Nephron progenitor cell (in vitro differentiated cells): ENCODE results near the gene NIPAL3.

Source experiments
- DNase-seq: peaks from one replicate; pipeline ENCODE4 v3.0.0; 2021
- H3K27ac Mint-ChIP-seq: 2 replicates; pipeline ENCODE4 v1.8.0; 2021; ENCODE audit warnings: mild to moderate bottlenecking, moderate library complexity, mixed read lengths
- H3K27me3 Mint-ChIP-seq: 2 replicates; pipeline ENCODE4 v1.8.0; 2021; ENCODE audit warnings: mild to moderate bottlenecking, low read depth, mixed read lengths; ENCODE audit not compliant: poor library complexity
- H3K36me3 Mint-ChIP-seq: 2 replicates; pipeline ENCODE4 v1.8.0; 2021; ENCODE audit warnings: low read depth, mixed read lengths
- H3K4me1 Mint-ChIP-seq: 2 replicates; pipeline ENCODE4 v1.8.0; 2021; ENCODE audit warnings: mixed read lengths
- H3K4me3 Mint-ChIP-seq: 2 replicates; pipeline ENCODE4 v1.8.0; 2021; ENCODE audit warnings: mild to moderate bottlenecking, moderate library complexity, mixed read lengths
- H3K9me3 Mint-ChIP-seq: 2 replicates; pipeline ENCODE4 v1.8.0; 2021; ENCODE audit warnings: mild to moderate bottlenecking, moderate library complexity, mixed read lengths
- CTCF ChIP-seq: fragments of 200-600 bp; sonication (generic); IDR thresholded peaks from 2 replicates; pipeline ENCODE4 v1.5.0; 2021; ENCODE audit warnings: antibody characterized with exemption

Gene NIPAL3

GRCh38 chr1:24450316-24450715, 34.7 kb downstream of the NIPAL3 start:
- Mint-ChIP-seq H3K9me3 (no peaks in the 10 kb centered on the region), H3K27ac (no peak overlapping the region), H3K4me3 (no peak overlapping the region), H3K36me3 (peaks cover 18% of the 10 kb centered on the region), H3K4me1 (no peaks in the 10 kb centered on the region), H3K27me3 (peaks cover 30% of the 10 kb centered on the region)
- TF ChIP-seq CTCF = no peak
- DNase-seq = no peak

- no peak for DNase-seq
- no peak for TF ChIP-seq CTCF
- peaks cover 29% of the 10 kb centered on the region for H3K27me3 Mint-ChIP-seq
- H3K9me3 Mint-ChIP-seq = no peaks in the 10 kb centered on the region
- H3K36me3 Mint-ChIP-seq = peaks cover 12% of the 10 kb centered on the region
- no peak overlapping the region for H3K4me3 Mint-ChIP-seq
- no peak overlapping the region for H3K27ac Mint-ChIP-seq
- H3K4me1 Mint-ChIP-seq = no peaks in the 10 kb centered on the region
These were observed 35.3 kb downstream of the NIPAL3 start for GRCh38 chr1:24450857-24451397.

GRCh38 chr1:24451746-24452145, 36.1 kb downstream of the NIPAL3 start:
- Mint-ChIP-seq H3K27me3 (peaks cover 32% of the 10 kb centered on the region), H3K9me3 (no peaks in the 10 kb centered on the region), H3K4me1 (no peaks in the 10 kb centered on the region), H3K27ac (no peak overlapping the region), H3K4me3 (no peak overlapping the region), H3K36me3 (peaks cover 7% of the 10 kb centered on the region)
- no peak for DNase-seq
- TF ChIP-seq CTCF = no peak

GRCh38 chr1:24452922-24453485, 37.4 kb downstream of the NIPAL3 start:
- Mint-ChIP-seq H3K4me3 (no peak overlapping the region), H3K9me3 (no peaks in the 10 kb centered on the region), H3K27me3 (peaks cover 40% of the 10 kb centered on the region), H3K36me3 (no peaks in the 10 kb centered on the region), H3K27ac (no peak overlapping the region), H3K4me1 (no peaks in the 10 kb centered on the region)
- no peak for DNase-seq
- TF ChIP-seq CTCF = no peak

GRCh38 chr1:24454673-24455072, 39.1 kb downstream of the NIPAL3 start:
- peaks cover 36% of the 10 kb centered on the region for H3K27me3 Mint-ChIP-seq
- no peak overlapping the region for H3K4me3 Mint-ChIP-seq
- peaks cover 16% of the 10 kb centered on the region for H3K4me1 Mint-ChIP-seq
- no peak overlapping the region for H3K27ac Mint-ChIP-seq
- no peak for DNase-seq
- no peak for TF ChIP-seq CTCF
- H3K36me3 Mint-ChIP-seq = no peaks in the 10 kb centered on the region
- no peaks in the 10 kb centered on the region for H3K9me3 Mint-ChIP-seq

GRCh38 chr1:24455272-24455671, 39.7 kb downstream of the NIPAL3 start:
- H3K9me3 Mint-ChIP-seq = no peaks in the 10 kb centered on the region
- DNase-seq = no peak
- no peak for TF ChIP-seq CTCF
- peaks cover 22% of the 10 kb centered on the region for H3K4me1 Mint-ChIP-seq
- no peak overlapping the region for H3K27ac Mint-ChIP-seq
- H3K36me3 Mint-ChIP-seq = no peaks in the 10 kb centered on the region
- peaks cover 42% of the 10 kb centered on the region for H3K27me3 Mint-ChIP-seq
- no peak overlapping the region for H3K4me3 Mint-ChIP-seq
